ENCODE results near the gene MSRB2. TPM values are rescaled to one million over a fixed set of nuclear protein-coding genes. Genes with fewer than 3 reads are reported as not detected.

Gene MSRB2
- 11.8 and 15.5 TPM in 2 replicates for total RNA-seq
- long read RNA-seq = 0 reads

DNA sequence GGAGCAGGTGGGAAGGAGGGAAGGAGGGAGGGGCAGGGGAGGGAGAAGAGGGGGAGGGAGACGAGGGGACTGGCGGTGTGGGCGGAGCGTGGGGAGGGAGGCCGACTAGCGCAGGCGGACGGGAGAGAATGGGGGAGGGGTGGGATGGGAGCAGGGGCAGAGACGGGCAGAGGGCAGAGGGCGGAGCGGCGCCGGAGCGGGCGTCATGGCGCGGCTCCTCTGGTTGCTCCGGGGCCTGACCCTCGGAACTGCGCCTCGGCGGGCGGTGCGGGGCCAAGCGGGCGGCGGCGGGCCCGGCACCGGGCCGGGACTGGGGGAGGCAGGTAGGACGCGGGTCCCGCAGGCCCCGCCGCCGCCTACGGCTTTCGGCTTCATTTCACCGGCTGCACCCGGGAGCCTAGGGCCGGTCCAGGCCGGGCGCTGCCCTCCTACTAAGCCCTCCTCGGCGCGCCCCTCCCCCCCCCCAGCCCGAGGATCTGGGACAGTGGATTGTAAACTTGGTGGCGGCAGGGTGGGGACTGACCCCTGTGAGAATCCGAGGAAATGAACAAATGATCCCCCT is at the start of gene MSRB2:
MSRB2 (plus strand) TSS at position 176 of the 562 bp plus-strand sequence; CDS start at position 206, 30 bp downstream.
- peaks cover 9% of the 10 kb centered on the region for H3K9me3 Mint-ChIP-seq (ENCODE audit: unreplicated experiment)
- peaks cover 8% of the 10 kb centered on the region for H3K27me3 Mint-ChIP-seq (ENCODE audit: unreplicated experiment)
- TF ChIP-seq, protein P1, sequence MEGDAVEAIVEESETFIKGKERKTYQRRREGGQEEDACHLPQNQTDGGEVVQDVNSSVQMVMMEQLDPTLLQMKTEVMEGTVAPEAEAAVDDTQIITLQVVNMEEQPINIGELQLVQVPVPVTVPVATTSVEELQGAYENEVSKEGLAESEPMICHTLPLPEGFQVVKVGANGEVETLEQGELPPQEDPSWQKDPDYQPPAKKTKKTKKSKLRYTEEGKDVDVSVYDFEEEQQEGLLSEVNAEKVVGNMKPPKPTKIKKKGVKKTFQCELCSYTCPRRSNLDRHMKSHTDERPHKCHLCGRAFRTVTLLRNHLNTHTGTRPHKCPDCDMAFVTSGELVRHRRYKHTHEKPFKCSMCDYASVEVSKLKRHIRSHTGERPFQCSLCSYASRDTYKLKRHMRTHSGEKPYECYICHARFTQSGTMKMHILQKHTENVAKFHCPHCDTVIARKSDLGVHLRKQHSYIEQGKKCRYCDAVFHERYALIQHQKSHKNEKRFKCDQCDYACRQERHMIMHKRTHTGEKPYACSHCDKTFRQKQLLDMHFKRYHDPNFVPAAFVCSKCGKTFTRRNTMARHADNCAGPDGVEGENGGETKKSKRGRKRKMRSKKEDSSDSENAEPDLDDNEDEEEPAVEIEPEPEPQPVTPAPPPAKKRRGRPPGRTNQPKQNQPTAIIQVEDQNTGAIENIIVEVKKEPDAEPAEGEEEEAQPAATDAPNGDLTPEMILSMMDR (IDR thresholded peaks at IDR 0.05) = no peak
- peak; percentile 94 for DNase-seq (ENCODE audit: extremely low spot score, unreplicated experiment)
- peaks cover 12% of the 10 kb centered on the region for H3K4me1 Mint-ChIP-seq (ENCODE audit: unreplicated experiment)
- H3K36me3 Mint-ChIP-seq (ENCODE audit: unreplicated experiment) = no peaks in the 10 kb centered on the region
- H3K4me3 Mint-ChIP-seq (ENCODE audit: unreplicated experiment) = peak within 1 kb of the TSS; percentile 88
- peak within 1 kb of the TSS; percentile 84 for H3K27ac Mint-ChIP-seq (ENCODE audit: unreplicated experiment)

DNA sequence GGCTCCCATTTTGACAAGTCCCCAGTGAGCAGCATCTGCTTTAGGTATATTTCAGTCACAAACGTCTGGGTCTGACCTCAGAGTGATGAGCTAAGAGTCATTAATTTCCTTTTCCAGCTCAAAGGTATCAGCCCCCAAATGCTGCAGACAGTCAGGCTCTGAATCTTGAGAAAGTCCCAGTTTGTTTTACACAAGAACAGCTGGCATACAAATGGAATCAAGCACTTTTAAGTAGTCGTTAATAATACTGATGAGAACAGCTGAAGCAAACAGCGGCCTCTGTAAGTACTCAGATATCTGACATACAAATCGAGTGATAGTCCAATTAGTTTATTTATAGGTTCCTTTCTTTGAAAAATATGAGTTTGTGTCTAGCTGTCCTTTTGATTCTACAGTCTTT is 49.4 kb upstream of the MSRB2 start:
- no peak overlapping the region for H3K27ac Mint-ChIP-seq (ENCODE audit: unreplicated experiment)
- DNase-seq (ENCODE audit: extremely low spot score, unreplicated experiment) = no peak
- TF ChIP-seq, protein P1 (IDR thresholded peaks at IDR 0.05) = no peak
- H3K27me3 Mint-ChIP-seq (ENCODE audit: unreplicated experiment) = peaks cover 13% of the 10 kb centered on the region
- H3K4me3 Mint-ChIP-seq (ENCODE audit: unreplicated experiment) = no peak overlapping the region
- no peaks in the 10 kb centered on the region for H3K4me1 Mint-ChIP-seq (ENCODE audit: unreplicated experiment)
- no peaks in the 10 kb centered on the region for H3K36me3 Mint-ChIP-seq (ENCODE audit: unreplicated experiment)
- no peaks in the 10 kb centered on the region for H3K9me3 Mint-ChIP-seq (ENCODE audit: unreplicated experiment)

DNA sequence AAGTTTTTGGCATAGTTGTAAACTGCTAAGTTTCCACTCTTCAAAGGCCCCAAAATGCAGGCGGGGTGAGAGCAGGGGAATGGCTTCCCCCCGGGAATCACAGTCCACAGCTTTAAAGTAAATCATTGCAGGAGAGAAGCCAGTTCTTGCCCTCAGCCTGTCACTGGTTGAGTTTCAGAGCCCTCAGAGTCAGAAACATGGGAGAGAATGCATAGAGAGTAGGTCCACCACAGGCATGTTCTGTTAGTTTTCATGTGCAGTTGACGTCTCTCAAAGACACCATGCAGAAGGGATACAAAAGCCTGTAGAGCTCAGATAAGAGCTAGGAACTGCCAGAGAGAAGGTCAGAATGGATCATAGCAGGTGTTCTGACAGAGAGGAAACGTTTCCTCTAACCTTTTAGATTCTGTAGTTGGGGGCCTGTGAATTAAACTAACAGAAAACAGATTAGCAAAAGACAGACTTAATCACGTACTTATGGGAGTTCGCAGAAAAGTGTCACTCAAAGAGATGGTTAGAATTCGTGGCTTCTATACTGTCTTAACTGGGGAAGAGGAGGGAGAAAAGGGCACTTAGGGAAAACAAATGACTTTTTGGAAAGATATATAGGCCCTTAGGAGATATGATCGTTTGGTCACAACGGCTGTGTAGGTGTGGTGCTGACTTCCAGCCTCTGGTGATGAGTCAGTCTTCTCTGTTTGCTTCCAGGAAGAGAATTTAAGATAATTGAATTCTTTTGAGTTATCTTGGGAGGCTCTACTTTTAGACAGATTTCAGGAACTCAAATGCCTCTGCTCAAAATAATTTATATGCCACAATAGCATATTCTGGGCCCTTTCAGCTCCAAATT is 48.0 kb upstream of the MSRB2 start:
- TF ChIP-seq, protein P1 (IDR thresholded peaks at IDR 0.05) = no peak
- Mint-ChIP-seq H3K27ac (ENCODE audit: unreplicated experiment) (no peak overlapping the region), H3K4me3 (ENCODE audit: unreplicated experiment) (no peak overlapping the region), H3K9me3 (ENCODE audit: unreplicated experiment) (no peaks in the 10 kb centered on the region), H3K36me3 (ENCODE audit: unreplicated experiment) (no peaks in the 10 kb centered on the region), H3K4me1 (ENCODE audit: unreplicated experiment) (no peaks in the 10 kb centered on the region), H3K27me3 (ENCODE audit: unreplicated experiment) (peaks cover 13% of the 10 kb centered on the region)
- peak; percentile 49 for DNase-seq (ENCODE audit: extremely low spot score, unreplicated experiment)

DNA sequence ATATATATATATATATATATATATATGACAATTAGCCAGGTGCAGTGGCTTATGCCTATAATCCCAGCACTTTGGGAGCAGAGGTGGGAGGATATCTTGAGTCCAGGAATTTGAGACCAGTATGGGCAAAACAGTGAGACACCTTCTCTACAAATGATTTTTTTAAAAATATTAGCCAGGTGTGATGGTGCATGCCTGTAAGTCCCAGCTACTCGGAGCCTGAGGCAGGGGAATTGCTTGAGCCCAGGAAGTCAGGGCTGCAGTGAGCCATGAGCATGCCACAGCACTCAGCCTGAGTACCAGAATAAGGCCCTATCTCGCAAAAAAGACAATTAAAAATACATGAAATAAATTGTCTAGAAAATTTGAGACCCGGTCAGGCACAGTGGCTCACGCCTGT is 47.2 kb upstream of the MSRB2 start:
- no peak for DNase-seq (ENCODE audit: extremely low spot score, unreplicated experiment)
- Mint-ChIP-seq H3K4me1 (ENCODE audit: unreplicated experiment) (no peaks in the 10 kb centered on the region), H3K27ac (ENCODE audit: unreplicated experiment) (no peak overlapping the region), H3K4me3 (ENCODE audit: unreplicated experiment) (no peak overlapping the region), H3K27me3 (ENCODE audit: unreplicated experiment) (peaks cover 9% of the 10 kb centered on the region), H3K36me3 (ENCODE audit: unreplicated experiment) (no peaks in the 10 kb centered on the region), H3K9me3 (ENCODE audit: unreplicated experiment) (no peaks in the 10 kb centered on the region)
- TF ChIP-seq, protein P1 (IDR thresholded peaks at IDR 0.05) = no peak

DNA sequence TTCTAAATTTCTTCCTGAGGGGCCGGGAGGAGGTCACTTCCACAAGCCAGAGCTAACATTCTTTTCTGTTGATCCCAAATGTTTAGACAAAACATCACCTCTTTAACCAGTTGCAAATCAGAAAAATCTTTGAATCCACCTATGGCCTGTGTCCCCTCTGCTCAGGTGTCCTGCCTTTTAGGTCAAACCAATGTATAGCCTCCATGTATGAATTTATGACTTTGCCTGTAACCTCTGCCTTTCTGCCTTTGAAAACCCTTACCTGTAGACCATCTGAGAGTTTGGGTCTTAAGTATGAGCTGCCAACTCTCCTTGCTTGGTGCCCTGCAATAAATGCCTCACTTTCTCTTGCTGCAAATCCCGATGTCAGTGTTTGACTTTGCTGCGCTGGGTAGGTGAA is 44.1 kb upstream of the MSRB2 start:
- Mint-ChIP-seq H3K36me3 (ENCODE audit: unreplicated experiment) (no peaks in the 10 kb centered on the region), H3K4me1 (ENCODE audit: unreplicated experiment) (no peaks in the 10 kb centered on the region), H3K27ac (ENCODE audit: unreplicated experiment) (no peak overlapping the region), H3K9me3 (ENCODE audit: unreplicated experiment) (no peaks in the 10 kb centered on the region), H3K27me3 (ENCODE audit: unreplicated experiment) (peaks cover 24% of the 10 kb centered on the region), H3K4me3 (ENCODE audit: unreplicated experiment) (no peak overlapping the region)
- TF ChIP-seq, protein P1 (IDR thresholded peaks at IDR 0.05) = no peak
- no peak for DNase-seq (ENCODE audit: extremely low spot score, unreplicated experiment)
